Peyer's patch (tissue), 4 donors: ENCODE data around the gene SH3RF1.

Experiments used
- POLR2A ChIP-seq, 2 donors: fragments of 450-650 bp; IDR thresholded peaks; one replicate each; pipeline ENCODE4 v1.5.1; 2017; ENCODE audit warnings: antibody characterized with exemption in 2 of 2, mild to moderate bottlenecking in 2 of 2, moderate library complexity in 2 of 2
- TF ChIP-seq, protein P1 (sequence below), 6 experiments: fragments of 450-650 bp in 4 of 6; fragments of 200-600 bp in 2 of 6; sonication (generic) in 1 of 6; IDR thresholded peaks; one replicate each; pipeline ENCODE4 v1.5.1; 2017 to 2019; ENCODE audit warnings: antibody characterized with exemption in 6 of 6, mild to moderate bottlenecking in 3 of 6, moderate library complexity in 1 of 6

DNA sequence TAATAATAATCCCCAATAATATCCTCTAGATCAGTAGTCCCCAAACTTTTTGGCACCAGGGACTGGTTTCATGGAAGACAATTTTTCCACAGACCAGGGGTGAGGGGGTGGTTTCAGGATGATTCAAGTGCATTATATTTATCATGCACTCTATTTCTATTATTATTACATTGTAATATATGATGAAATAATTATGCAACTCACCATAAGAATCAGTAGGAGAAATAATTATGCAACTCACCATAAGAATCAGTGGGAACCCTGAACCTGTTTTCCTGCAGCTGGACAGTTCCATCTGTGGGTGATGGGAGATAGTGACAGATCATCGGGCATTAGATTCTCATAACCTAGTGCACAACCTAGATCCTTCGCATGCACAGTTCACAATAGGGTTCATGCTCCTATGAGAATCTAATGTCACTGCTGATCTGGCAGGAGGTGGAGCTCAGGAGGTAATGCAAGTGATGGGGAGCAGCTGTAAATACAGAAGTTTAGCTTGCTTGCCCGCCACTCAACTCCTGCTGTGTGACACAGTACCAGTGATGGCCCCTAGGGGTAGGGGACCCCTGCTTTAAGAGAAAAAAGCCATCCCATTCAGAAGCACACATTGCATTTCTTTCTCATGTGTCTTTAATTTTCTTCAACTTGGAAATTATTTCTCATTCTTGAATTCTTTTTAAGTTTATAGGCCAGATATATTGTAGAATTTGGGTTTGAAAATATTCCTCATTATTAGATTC lies 16.0 kb upstream of the SH3RF1 start:
- TF ChIP-seq, protein P1, sequence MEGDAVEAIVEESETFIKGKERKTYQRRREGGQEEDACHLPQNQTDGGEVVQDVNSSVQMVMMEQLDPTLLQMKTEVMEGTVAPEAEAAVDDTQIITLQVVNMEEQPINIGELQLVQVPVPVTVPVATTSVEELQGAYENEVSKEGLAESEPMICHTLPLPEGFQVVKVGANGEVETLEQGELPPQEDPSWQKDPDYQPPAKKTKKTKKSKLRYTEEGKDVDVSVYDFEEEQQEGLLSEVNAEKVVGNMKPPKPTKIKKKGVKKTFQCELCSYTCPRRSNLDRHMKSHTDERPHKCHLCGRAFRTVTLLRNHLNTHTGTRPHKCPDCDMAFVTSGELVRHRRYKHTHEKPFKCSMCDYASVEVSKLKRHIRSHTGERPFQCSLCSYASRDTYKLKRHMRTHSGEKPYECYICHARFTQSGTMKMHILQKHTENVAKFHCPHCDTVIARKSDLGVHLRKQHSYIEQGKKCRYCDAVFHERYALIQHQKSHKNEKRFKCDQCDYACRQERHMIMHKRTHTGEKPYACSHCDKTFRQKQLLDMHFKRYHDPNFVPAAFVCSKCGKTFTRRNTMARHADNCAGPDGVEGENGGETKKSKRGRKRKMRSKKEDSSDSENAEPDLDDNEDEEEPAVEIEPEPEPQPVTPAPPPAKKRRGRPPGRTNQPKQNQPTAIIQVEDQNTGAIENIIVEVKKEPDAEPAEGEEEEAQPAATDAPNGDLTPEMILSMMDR (IDR thresholded peaks at IDR 0.05) = no peak
- no peak for TF ChIP-seq POLR2A (IDR thresholded peaks at IDR 0.05)
